GM19238 (cell line): ENCODE measurements around the gene PGM2L1.
"Not testable (repeated sequence)": the region's sequence is repeated elsewhere in the genome, so short reads cannot be mapped to it uniquely, and the experiment has no call there.

Experiments
- DNase-seq: peaks from one replicate; pipeline ENCODE4 v3.0.0; 2011; ENCODE audit warnings: low spot score; ENCODE audit not compliant: insufficient read length

Gene PGM2L1

GRCh38 chr11:74398244-74399159 lies at the start of gene PGM2L1:
Gene PGM2L1 (minus strand): TSS chr11:74398433. CDS start chr11:74398161, 272 bp downstream.
- DNase-seq: peak; percentile 90

- no peak for DNase-seq
Observed at GRCh38 chr11:74447720-74448119, 49.5 kb upstream of the PGM2L1 start.

GRCh38 chr11:74446532-74446938 lies 48.3 kb upstream of the PGM2L1 start:
- no peak for DNase-seq

GRCh38 chr11:74444173-74444826 lies 46.1 kb upstream of the PGM2L1 start:
- DNase-seq: no peak

GRCh38 chr11:74443071-74443864 lies 45.0 kb upstream of the PGM2L1 start:
- DNase-seq: no peak

- no peak for DNase-seq
Observed at GRCh38 chr11:74442636-74443035, 44.4 kb upstream of the PGM2L1 start.

- no peak for DNase-seq
Observed at GRCh38 chr11:74438681-74439080, 40.4 kb upstream of the PGM2L1 start.

GRCh38 chr11:74437441-74438042 lies 39.3 kb upstream of the PGM2L1 start:
- no peak for DNase-seq

GRCh38 chr11:74434528-74434927 lies 36.3 kb upstream of the PGM2L1 start:
- no peak for DNase-seq

- DNase-seq: no peak
Observed at GRCh38 chr11:74429205-74429604, 31.0 kb upstream of the PGM2L1 start.

GRCh38 chr11:74427384-74427886 lies 29.2 kb upstream of the PGM2L1 start:
- DNase-seq: no peak

GRCh38 chr11:74425100-74425499 lies 26.9 kb upstream of the PGM2L1 start:
- no peak for DNase-seq

GRCh38 chr11:74418509-74418895 lies 20.3 kb upstream of the PGM2L1 start:
- no peak for DNase-seq

- no peak for DNase-seq
Observed at GRCh38 chr11:74417860-74418508, 19.8 kb upstream of the PGM2L1 start.

- DNase-seq: no peak
Observed at GRCh38 chr11:74417379-74417804, 19.2 kb upstream of the PGM2L1 start.

- DNase-seq: not testable (repeated sequence)
Observed at GRCh38 chr11:74416974-74417373, 18.7 kb upstream of the PGM2L1 start.

GRCh38 chr11:74412733-74413359 lies 14.6 kb upstream of the PGM2L1 start:
- no peak for DNase-seq

GRCh38 chr11:74412321-74412720 lies 14.1 kb upstream of the PGM2L1 start:
- no peak for DNase-seq

GRCh38 chr11:74409633-74410032 lies 11.4 kb upstream of the PGM2L1 start:
- DNase-seq: no peak
